HepG2 (cell line): ENCODE data around the gene CABLES2. TPM values are rescaled to one million over a fixed set of nuclear protein-coding genes. Genes with fewer than 3 reads are reported as not detected.

Experiments
- ATAD3A ChIP-seq: sonication (generic); formaldehyde crosslinking; IDR thresholded peaks from 2 replicates; pipeline ENCODE4 v1.4.0; 2020; ENCODE audit warnings: missing genetic modification reagents
- NCOA2 ChIP-seq: sonication (generic); formaldehyde crosslinking; IDR thresholded peaks from 2 replicates; pipeline ENCODE4 v1.8.0; 2022; ENCODE audit warnings: inconsistent platforms
- NFE2L2 ChIP-seq: fragments of 150-350 bp; IDR thresholded peaks from 2 replicates; pipeline ENCODE4 v1.6.1; 2014; ENCODE audit warnings: low read length
- SP4 ChIP-seq: sonication (generic); formaldehyde crosslinking; IDR thresholded peaks from 2 replicates; pipeline ENCODE4 v1.8.1; 2023; ENCODE audit warnings: mild to moderate bottlenecking, missing genetic modification reagents
- ZBTB20 ChIP-seq: sonication (generic); formaldehyde crosslinking; IDR thresholded peaks from 2 replicates; pipeline ENCODE4 v1.8.1; 2023; ENCODE audit warnings: missing genetic modification reagents, low read depth, mild to moderate bottlenecking, borderline replicate concordance
- ZFX ChIP-seq: sonication (generic); formaldehyde crosslinking; IDR thresholded peaks from 2 replicates; pipeline ENCODE4 v1.4.0; 2020; ENCODE audit warnings: mild to moderate bottlenecking, low read depth, missing genetic modification reagents, moderate library complexity
- ZNF430 ChIP-seq: sonication (generic); formaldehyde crosslinking; IDR thresholded peaks from 2 replicates; pipeline ENCODE4 v1.9.0; 2021; ENCODE audit warnings: mild to moderate bottlenecking, missing genetic modification reagents
- ZNF775 ChIP-seq: sonication (generic); formaldehyde crosslinking; IDR thresholded peaks from 2 replicates; pipeline ENCODE4 v1.4.0; 2020; ENCODE audit warnings: missing genetic modification reagents, mild to moderate bottlenecking, moderate library complexity, borderline replicate concordance
- ZSCAN22 ChIP-seq: sonication (generic); formaldehyde crosslinking; IDR thresholded peaks from 2 replicates; pipeline ENCODE4 v1.4.0; 2020; ENCODE audit warnings: mild to moderate bottlenecking, missing genetic modification reagents
- polyA plus RNA-seq, 8 experiments: library from polyadenylated mRNA; depleted of rRNA in 3 of 8; stranded (reverse) in 7 of 8; unstranded in 1 of 8; fragments of >200 nt; fragmentation: Illumina TruSeq in 4 of 8; extraction: Trizol in 4 of 8; gene quantifications; 2 replicates each; pipeline versions ENCODE4 v1.2.1 to v1.2.3, GENCODE V29; 2011 to 2016; ENCODE audit warnings: low read depth in 4 of 8, missing spikeins in 1 of 8, mixed read lengths in 1 of 8; ENCODE audit not compliant: insufficient read depth in 1 of 8
- total RNA-seq, 5 experiments: library from RNA; depleted of rRNA; stranded (reverse); fragments of >200 nt; fragmentation: Illumina TruSeq; extraction: Trizol; gene quantifications; 2 replicates each; pipeline ENCODE4 v1.2.3, GENCODE V29; 2016; ENCODE audit warnings: low read depth in 1 of 5
- TF ChIP-seq, protein P1 (sequence below): sonication (generic); formaldehyde crosslinking; IDR thresholded peaks from 2 replicates; pipeline ENCODE4 v1.5.1; 2020; ENCODE audit warnings: missing genetic modification reagents, mild to moderate bottlenecking, borderline replicate concordance
- TF ChIP-seq, protein P2 (sequence below): sonication (generic); formaldehyde crosslinking; IDR thresholded peaks from 2 replicates; pipeline ENCODE4 v1.8.1; 2023; ENCODE audit warnings: mild to moderate bottlenecking, missing genetic modification reagents
- TF ChIP-seq, protein P3 (sequence below): IDR thresholded peaks from 2 replicates; pipeline ENCODE4 v1.6.1; 2016; ENCODE audit warnings: low read depth, missing genetic modification reagents, missing compliant biosample characterization
- TF ChIP-seq, protein P4 (sequence below): IDR thresholded peaks from 2 replicates; pipeline ENCODE4 v1.6.1; 2016; ENCODE audit warnings: control low read depth
- TF ChIP-seq, protein P5 (sequence below): sonication (generic); formaldehyde crosslinking; IDR thresholded peaks from 2 replicates; pipeline ENCODE4 v1.4.0; 2020; ENCODE audit warnings: mild to moderate bottlenecking, missing genetic modification reagents

The CABLES2 gene
- total and polyA plus RNA-seq, 2 of the 13 experiments (the other 11 are each of a cell fraction or from before 2014, with no cell fraction given), result 5.2 to 9.7 TPM

DNA sequence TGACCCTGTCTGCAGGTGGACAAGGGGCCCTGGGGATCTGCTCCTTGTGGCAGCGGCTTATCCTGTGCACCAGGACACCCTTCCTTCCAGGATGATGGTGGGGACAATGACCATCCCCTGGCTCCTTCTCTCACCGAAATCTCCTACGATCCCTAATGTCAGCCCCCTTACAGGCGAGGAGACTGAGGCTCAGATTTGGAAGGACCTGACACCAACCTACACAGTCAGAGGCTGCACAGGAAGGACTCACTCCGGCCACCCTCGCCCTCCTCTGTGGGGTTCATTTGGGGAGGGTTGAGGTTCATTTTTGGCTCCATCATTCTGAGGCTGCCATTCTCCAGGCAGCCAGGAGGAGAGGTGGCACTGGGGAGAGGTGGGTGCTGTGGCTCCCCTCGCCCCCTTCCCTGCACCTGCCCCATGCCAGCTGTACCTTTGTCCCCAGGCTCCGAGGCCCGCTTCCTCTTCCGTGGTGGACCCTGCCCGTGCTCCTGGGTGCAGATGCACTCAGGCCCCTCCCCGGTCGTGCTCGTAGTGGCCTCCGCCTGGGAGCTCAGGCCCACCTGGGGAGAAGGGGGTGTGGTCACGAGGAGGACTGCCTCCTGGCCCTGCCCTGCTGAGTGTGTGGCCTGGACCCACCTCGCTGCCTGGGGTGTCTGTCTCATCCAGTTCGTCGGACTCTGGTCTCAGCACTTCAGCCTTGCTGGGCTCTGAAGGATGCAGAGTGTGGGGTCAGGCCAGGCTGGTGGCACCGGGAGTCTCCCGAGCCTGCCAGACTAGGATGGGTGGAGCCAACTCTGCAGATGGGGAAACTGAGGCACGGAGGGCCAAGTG, 5.3 kb upstream of the CABLES2 start (continued):
- TF ChIP-seq, protein P1, sequence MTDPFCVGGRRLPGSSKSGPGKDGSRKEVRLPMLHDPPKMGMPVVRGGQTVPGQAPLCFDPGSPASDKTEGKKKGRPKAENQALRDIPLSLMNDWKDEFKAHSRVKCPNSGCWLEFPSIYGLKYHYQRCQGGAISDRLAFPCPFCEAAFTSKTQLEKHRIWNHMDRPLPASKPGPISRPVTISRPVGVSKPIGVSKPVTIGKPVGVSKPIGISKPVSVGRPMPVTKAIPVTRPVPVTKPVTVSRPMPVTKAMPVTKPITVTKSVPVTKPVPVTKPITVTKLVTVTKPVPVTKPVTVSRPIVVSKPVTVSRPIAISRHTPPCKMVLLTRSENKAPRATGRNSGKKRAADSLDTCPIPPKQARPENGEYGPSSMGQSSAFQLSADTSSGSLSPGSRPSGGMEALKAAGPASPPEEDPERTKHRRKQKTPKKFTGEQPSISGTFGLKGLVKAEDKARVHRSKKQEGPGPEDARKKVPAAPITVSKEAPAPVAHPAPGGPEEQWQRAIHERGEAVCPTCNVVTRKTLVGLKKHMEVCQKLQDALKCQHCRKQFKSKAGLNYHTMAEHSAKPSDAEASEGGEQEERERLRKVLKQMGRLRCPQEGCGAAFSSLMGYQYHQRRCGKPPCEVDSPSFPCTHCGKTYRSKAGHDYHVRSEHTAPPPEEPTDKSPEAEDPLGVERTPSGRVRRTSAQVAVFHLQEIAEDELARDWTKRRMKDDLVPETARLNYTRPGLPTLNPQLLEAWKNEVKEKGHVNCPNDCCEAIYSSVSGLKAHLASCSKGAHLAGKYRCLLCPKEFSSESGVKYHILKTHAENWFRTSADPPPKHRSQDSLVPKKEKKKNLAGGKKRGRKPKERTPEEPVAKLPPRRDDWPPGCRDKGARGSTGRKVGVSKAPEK (CRISPR knock-in tag), result no peak
- TF ChIP-seq ZNF775 (CRISPR knock-in tag) (no peak), ATAD3A (CRISPR knock-in tag) (no peak), ZBTB20 (no peak), ZFX (CRISPR knock-in tag) (peak; percentile 86), NFE2L2 (no peak), SP4 (CRISPR knock-in tag) (peak; percentile 47; the same call in 1 of the 2 replicates), NCOA2 (CRISPR knock-in tag) (no peak), ZNF430 (CRISPR knock-in tag) (0 out of 2 replicates have a peak, but pooled peaks have one; percentile 21), ZSCAN22 (CRISPR knock-in tag) (no peak)
- TF ChIP-seq, protein P2, sequence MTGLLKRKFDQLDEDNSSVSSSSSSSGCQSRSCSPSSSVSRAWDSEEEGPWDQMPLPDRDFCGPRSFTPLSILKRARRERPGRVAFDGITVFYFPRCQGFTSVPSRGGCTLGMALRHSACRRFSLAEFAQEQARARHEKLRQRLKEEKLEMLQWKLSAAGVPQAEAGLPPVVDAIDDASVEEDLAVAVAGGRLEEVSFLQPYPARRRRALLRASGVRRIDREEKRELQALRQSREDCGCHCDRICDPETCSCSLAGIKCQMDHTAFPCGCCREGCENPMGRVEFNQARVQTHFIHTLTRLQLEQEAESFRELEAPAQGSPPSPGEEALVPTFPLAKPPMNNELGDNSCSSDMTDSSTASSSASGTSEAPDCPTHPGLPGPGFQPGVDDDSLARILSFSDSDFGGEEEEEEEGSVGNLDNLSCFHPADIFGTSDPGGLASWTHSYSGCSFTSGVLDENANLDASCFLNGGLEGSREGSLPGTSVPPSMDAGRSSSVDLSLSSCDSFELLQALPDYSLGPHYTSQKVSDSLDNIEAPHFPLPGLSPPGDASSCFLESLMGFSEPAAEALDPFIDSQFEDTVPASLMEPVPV (CRISPR knock-in tag), result peak; percentile 1; the same call in 1 of the 2 replicates
- TF ChIP-seq, protein P3, sequence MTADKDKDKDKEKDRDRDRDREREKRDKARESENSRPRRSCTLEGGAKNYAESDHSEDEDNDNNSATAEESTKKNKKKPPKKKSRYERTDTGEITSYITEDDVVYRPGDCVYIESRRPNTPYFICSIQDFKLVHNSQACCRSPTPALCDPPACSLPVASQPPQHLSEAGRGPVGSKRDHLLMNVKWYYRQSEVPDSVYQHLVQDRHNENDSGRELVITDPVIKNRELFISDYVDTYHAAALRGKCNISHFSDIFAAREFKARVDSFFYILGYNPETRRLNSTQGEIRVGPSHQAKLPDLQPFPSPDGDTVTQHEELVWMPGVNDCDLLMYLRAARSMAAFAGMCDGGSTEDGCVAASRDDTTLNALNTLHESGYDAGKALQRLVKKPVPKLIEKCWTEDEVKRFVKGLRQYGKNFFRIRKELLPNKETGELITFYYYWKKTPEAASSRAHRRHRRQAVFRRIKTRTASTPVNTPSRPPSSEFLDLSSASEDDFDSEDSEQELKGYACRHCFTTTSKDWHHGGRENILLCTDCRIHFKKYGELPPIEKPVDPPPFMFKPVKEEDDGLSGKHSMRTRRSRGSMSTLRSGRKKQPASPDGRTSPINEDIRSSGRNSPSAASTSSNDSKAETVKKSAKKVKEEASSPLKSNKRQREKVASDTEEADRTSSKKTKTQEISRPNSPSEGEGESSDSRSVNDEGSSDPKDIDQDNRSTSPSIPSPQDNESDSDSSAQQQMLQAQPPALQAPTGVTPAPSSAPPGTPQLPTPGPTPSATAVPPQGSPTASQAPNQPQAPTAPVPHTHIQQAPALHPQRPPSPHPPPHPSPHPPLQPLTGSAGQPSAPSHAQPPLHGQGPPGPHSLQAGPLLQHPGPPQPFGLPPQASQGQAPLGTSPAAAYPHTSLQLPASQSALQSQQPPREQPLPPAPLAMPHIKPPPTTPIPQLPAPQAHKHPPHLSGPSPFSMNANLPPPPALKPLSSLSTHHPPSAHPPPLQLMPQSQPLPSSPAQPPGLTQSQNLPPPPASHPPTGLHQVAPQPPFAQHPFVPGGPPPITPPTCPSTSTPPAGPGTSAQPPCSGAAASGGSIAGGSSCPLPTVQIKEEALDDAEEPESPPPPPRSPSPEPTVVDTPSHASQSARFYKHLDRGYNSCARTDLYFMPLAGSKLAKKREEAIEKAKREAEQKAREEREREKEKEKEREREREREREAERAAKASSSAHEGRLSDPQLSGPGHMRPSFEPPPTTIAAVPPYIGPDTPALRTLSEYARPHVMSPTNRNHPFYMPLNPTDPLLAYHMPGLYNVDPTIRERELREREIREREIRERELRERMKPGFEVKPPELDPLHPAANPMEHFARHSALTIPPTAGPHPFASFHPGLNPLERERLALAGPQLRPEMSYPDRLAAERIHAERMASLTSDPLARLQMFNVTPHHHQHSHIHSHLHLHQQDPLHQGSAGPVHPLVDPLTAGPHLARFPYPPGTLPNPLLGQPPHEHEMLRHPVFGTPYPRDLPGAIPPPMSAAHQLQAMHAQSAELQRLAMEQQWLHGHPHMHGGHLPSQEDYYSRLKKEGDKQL (CRISPR knock-in tag), result no peak
- TF ChIP-seq, protein P4, sequence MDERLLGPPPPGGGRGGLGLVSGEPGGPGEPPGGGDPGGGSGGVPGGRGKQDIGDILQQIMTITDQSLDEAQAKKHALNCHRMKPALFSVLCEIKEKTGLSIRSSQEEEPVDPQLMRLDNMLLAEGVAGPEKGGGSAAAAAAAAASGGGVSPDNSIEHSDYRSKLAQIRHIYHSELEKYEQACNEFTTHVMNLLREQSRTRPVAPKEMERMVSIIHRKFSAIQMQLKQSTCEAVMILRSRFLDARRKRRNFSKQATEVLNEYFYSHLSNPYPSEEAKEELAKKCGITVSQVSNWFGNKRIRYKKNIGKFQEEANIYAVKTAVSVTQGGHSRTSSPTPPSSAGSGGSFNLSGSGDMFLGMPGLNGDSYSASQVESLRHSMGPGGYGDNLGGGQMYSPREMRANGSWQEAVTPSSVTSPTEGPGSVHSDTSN (CRISPR knock-in tag), result no peak
- TF ChIP-seq, protein P5, sequence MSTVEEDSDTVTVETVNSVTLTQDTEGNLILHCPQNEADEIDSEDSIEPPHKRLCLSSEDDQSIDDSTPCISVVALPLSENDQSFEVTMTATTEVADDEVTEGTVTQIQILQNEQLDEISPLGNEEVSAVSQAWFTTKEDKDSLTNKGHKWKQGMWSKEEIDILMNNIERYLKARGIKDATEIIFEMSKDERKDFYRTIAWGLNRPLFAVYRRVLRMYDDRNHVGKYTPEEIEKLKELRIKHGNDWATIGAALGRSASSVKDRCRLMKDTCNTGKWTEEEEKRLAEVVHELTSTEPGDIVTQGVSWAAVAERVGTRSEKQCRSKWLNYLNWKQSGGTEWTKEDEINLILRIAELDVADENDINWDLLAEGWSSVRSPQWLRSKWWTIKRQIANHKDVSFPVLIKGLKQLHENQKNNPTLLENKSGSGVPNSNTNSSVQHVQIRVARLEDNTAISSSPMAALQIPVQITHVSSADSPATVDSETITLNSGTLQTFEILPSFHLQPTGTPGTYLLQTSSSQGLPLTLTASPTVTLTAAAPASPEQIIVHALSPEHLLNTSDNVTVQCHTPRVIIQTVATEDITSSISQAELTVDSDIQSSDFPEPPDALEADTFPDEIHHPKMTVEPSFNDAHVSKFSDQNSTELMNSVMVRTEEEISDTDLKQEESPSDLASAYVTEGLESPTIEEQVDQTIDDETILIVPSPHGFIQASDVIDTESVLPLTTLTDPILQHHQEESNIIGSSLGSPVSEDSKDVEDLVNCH (CRISPR knock-in tag), result no peak
